ENCODE measurements around the gene SDHAF1. TPM values are rescaled to one million over a fixed set of nuclear protein-coding genes. Genes with fewer than 3 reads are reported as not detected.
A peak's percentile ranks its signal among the peaks of the same experiment; 100 is the strongest.
"Not testable (repeated sequence)": the region's sequence is repeated elsewhere in the genome, so short reads cannot be mapped to it uniquely, and the experiment has no call there.

The SDHAF1 gene
- total RNA-seq, 3 donors from 2014 or later = 27.3 to 29.7 (median 28.0) TPM

DNA sequence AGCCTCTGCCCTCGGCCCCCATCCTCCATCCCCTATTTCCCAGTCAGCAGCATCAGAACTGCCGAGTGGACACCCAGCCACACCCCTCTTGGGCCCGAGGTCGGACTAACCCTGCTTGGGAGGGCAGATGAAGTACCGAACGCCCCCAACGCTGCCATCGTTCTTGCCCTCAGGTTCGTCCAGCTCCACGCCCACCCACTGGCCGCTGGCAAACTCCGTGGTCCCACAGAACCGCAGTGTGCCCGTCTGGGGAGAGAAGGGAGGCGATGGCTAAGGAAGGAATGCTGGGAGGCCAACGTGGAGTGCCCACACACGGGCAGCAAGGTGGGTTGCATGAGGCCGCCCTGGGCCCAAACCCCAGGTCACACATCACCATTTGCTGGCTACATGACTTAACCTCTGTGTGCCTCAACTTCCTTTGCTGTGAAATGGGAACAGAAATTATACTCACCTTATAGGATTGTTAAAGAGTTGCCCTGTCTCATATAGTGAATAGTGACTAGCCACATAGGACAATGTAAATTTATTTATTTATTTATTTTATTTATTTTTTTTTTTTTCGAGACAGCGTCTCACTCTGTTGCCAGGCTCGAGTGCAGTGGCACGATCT, 24.2 kb downstream of the SDHAF1 start:
- Mint-ChIP-seq H3K9me3 (no peaks in the 10 kb centered on the region), H3K27me3 (ENCODE audit: low read depth) (no peaks in the 10 kb centered on the region), H3K36me3 (ENCODE audit: insufficient read depth) (peaks cover 12% of the 10 kb centered on the region), H3K4me1 (ENCODE audit: low read depth) (peaks cover 13% of the 10 kb centered on the region), H3K4me3 (no peak overlapping the region)
- DNase-seq (no peak), ATAC-seq (no peak)

DNA sequence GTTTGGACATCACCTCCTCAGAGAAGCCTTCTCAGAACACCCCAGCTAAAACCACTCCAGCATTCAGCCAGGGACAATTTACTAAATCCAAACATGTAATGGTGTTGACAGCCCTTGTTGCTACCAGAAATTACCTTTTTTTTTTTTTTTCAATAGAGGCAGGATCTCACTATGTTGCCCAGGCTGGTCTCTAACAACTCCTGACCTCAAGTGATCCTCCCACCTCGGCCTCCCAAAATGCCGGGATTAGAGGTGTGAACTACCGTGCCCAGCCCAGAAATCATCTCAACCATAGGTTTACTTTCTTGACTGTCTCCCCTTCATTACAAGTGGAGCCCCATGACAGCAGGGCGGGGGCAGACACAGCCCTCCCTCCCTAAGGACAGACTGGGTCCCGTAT, 28.4 kb downstream of the SDHAF1 start:
- no peak for DNase-seq
- ATAC-seq = no peak
- Mint-ChIP-seq H3K9me3 (no peaks in the 10 kb centered on the region), H3K4me1 (ENCODE audit: low read depth) (no peaks in the 10 kb centered on the region), H3K27me3 (ENCODE audit: low read depth) (no peaks in the 10 kb centered on the region), H3K4me3 (no peak overlapping the region), H3K36me3 (ENCODE audit: insufficient read depth) (peaks cover 12% of the 10 kb centered on the region)

DNA sequence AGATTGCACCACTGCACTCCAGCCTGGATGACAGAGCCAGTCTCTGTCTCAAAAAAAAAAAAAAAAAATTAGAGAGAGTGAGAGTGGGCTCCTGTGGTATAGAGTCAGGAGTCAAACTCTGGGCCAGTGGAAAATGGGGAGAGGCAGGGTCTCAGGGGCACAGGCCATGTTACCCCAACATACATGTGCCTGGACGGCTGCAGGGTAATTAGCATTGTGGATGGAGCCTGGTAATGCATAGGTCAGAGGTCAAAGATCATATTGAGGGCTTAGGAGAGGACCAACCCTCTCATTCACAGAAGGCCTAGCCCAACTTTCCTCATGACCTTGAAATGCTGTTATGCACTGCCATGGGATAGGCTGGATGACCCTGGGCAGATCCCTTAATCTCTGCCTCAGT, 30.6 kb downstream of the SDHAF1 start:
- no peak for ATAC-seq
- H3K4me1 Mint-ChIP-seq (ENCODE audit: low read depth) = no peaks in the 10 kb centered on the region
- H3K9me3 Mint-ChIP-seq = no peaks in the 10 kb centered on the region
- no peak overlapping the region for H3K4me3 Mint-ChIP-seq
- no peaks in the 10 kb centered on the region for H3K27me3 Mint-ChIP-seq (ENCODE audit: low read depth)
- DNase-seq = no peak
- peaks cover 16% of the 10 kb centered on the region for H3K36me3 Mint-ChIP-seq (ENCODE audit: insufficient read depth)

DNA sequence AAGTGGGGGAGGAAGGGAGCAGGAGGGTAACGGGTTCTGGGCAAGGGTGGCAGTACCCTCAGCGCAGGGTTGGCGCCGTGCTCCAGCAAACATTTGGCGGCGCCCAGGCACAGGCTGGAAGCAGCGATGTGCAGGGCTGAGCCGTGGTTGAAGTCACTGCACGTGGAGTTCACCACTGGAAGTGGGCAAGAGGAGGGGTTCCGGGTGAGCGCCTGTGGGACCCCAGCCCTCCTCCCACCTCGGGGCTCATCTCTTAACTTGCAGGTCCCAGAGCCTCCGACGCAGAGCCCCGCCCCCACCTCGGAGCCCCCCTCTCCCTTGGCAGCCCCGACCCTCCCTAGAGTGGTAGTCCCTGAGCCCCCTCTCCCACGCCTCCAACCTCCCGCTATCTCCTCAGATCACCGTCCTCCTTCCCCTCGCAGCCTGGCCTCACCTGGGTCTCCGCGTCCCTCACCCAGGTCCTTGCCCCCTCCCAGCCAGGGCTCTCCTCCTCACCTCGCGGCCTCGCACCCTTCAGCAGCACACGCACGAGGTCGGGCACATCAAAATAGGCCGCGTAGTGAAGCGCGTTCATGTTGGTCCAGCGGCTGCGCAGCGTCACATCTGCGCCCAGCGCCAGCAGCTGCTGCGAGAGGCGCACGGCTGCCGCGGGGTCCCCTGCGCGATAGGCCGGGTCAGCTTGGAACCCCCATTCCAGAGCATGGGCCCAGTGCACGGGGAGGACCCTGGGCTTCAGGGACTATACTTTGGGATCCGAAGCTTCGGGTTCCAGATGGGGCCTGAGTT, 31.3 kb downstream of the SDHAF1 start:
- peaks cover 19% of the 10 kb centered on the region for H3K36me3 Mint-ChIP-seq (ENCODE audit: insufficient read depth)
- ATAC-seq = no peak
- no peak overlapping the region for H3K4me3 Mint-ChIP-seq
- H3K27me3 Mint-ChIP-seq (ENCODE audit: low read depth) = no peaks in the 10 kb centered on the region
- no peak for DNase-seq
- H3K4me1 Mint-ChIP-seq (ENCODE audit: low read depth) = no peaks in the 10 kb centered on the region
- H3K9me3 Mint-ChIP-seq = no peaks in the 10 kb centered on the region

DNA sequence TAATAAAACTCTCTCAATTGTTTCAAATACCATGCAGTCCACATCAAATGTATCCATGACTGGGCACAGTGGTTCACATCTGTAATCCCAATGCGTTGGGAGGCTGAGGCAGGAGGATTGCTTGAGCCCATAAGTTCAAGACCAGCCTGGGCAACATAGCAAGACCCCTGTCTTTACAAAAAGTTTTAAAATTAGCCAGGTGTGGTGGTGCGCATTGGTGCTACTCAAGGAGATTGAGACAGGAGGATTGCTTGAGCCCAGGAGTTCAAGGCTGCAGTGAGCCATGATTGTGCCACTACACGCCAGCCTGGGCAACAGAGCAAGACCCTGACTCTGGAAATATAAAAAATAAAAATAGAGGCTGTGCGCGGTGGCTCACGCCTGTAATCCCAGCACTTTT, 32.7 kb downstream of the SDHAF1 start:
- Mint-ChIP-seq H3K4me1 (ENCODE audit: low read depth) (peaks cover 2% of the 10 kb centered on the region), H3K36me3 (ENCODE audit: insufficient read depth) (peaks cover 19% of the 10 kb centered on the region), H3K9me3 (no peaks in the 10 kb centered on the region), H3K4me3 (no peak overlapping the region), H3K27me3 (ENCODE audit: low read depth) (peaks cover 2% of the 10 kb centered on the region)
- ATAC-seq = no peak
- DNase-seq = no peak

DNA sequence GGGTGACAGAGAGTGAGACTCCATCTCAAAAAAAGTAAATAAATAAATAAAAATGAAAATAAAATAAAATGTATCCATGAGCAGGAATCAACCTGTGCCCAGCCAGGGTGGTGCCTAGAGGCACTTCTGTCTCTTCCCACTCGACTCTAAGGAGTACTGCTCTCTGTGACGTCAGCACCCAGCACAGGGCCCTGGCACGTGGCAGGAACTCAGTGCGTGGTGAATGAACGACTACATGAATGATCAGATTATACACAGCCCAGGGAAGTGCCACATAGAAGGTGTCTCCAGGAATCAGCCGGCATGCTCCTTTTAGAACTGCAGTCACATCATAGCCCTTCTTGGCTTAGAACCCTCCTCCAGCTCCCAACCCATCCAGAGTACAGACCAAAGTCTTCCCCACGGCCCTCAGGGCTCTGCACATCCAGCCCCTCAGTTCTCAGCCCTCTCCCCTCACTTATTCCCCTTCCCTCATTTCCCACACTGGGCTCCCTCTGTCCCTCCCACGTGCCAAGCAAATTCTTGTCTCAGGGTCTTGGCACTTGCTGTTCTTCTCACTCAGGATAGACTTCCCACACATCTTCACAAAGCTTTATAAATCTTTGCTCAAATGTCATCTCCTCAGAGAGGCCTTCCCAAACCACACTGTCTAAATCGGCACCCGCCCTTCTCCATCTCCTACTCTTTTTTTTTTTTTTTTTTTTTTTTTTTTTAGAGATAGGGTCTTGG, 33.5 kb downstream of the SDHAF1 start:
- DNase-seq = no peak
- ATAC-seq = no peak
- Mint-ChIP-seq H3K4me1 (ENCODE audit: low read depth) (peaks cover 2% of the 10 kb centered on the region), H3K27me3 (ENCODE audit: low read depth) (peaks cover 2% of the 10 kb centered on the region), H3K4me3 (no peak overlapping the region), H3K36me3 (ENCODE audit: insufficient read depth) (peaks cover 14% of the 10 kb centered on the region), H3K9me3 (no peaks in the 10 kb centered on the region)

DNA sequence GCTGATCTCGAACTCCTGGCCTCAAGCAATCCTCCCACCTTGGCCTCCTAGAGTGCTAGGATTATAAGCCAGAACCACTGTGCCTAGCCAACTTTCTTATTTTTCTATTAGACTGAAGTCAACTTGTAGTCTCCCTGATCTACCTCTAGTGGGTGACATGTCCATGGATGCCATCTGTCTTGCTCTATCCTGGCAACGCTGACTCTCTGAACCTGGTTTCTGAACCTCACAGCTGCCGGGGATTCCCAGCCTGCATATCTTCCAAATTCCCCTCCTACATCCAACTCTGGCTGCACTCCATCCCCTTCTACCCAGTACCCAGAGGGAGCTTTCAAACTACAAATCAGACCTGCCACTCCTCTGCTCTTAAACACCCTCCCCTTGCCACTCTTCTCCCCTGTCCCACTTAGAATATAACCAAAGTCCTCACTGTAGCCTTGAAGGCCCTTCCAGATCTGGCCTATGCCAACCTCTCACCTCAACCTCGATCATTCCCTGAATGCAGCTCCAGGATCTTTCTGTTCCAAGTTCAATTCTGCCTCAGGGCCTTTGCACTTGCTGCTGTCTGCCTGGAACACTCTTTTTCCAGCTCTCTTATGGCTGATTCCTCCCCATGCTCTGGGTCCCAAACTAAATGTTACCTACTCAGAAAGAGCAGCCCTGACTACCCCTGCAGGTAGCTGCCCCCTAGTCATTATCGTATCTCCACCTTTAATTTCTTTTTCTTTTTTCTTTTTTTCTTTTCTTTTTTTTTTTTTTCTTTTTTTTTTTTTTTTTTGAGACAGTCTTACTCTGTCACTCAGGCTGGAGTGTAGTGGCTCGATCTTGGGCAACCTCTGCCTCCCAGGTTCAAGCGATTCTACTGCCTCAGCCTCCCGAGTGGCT, 35.5 kb downstream of the SDHAF1 start:
- Mint-ChIP-seq H3K27me3 (ENCODE audit: low read depth) (peaks cover 2% of the 10 kb centered on the region), H3K4me3 (no peak overlapping the region), H3K4me1 (ENCODE audit: low read depth) (peaks cover 10% of the 10 kb centered on the region), H3K36me3 (ENCODE audit: insufficient read depth) (peaks cover 13% of the 10 kb centered on the region), H3K9me3 (no peaks in the 10 kb centered on the region)
- DNase-seq (no peak), ATAC-seq (no peak)

DNA sequence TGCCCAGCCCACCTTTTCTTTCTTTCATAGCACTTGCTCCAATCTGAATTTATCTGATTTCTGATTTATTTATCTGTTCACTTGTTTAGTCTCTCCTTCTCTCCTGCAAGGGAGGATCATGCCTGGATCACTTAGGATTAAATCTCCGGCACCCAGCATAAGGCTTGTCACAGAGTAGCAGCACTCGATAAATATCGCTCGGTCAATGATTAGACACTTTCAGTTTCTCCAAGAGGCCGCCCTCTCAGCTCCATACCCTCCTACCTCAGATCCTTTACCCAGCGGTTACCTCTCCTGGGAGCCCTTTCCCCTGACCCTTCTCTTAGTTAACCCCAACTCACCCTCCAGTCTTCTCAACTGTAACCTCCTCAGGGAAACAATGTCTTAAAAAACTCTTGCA, 36.3 kb downstream of the SDHAF1 start:
- Mint-ChIP-seq H3K27me3 (ENCODE audit: low read depth) (peaks cover 2% of the 10 kb centered on the region), H3K4me1 (ENCODE audit: low read depth) (peaks cover 16% of the 10 kb centered on the region), H3K4me3 (no peak overlapping the region), H3K9me3 (no peaks in the 10 kb centered on the region), H3K36me3 (ENCODE audit: insufficient read depth) (peaks cover 14% of the 10 kb centered on the region)
- ATAC-seq = no peak
- DNase-seq = no peak

DNA sequence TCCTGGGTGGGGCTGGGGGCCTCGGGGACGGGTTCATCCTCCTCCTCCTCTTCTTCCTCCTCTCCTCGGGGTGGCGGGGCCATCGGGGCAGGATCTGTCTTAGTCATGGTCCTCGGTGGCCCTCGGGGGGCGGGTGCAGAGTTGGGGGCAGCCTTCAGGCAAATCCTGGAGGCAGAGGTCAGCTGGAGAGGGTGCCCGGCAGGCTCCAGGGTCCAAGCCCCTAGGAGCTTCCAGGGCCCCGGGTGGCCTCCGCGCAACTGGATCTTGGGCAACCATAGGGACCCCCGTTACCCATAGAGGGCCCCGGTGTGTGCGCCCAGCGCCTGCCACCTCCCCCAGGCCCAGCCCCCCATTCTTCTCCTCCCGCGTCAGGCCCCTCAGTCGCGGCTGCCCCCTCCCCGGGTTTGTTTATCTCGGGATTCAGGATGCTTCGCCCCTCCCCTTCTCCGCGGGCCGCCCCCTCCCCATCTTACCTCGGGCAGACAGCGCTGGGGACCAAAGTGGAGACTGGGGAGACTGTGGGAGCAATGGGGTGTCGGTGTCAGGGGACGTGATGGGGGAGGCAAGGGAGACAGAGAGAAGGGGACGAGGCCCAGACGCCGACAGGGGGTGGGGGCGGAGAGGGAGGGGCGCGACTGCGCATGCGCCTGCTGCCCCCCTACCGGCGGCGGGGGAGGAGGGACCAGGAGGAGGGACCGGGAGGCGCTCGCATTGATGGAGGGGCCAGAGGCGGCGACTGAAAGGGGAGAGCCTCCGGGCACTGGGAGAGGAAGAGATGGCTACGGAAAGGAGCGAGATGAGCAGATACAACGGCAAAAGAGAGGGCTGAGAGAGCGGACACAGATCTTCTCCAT, 37.5 kb downstream of the SDHAF1 start, which contains the start of gene CLIP3:
TSS of gene CLIP3 (minus strand) at position 623 of the 854 bp plus-strand sequence. CDS start at position 107, 516 bp downstream.
- Mint-ChIP-seq H3K9me3 (no peaks in the 10 kb centered on the region), H3K27me3 (ENCODE audit: low read depth) (peaks cover 2% of the 10 kb centered on the region), H3K4me1 (ENCODE audit: low read depth) (peaks cover 25% of the 10 kb centered on the region), H3K4me3 (peak within 1 kb of the TSS; percentile 31), H3K36me3 (ENCODE audit: insufficient read depth) (peaks cover 14% of the 10 kb centered on the region)
- DNase-seq = peak; percentile 53
- ATAC-seq = peak; percentile 73 to 78

DNA sequence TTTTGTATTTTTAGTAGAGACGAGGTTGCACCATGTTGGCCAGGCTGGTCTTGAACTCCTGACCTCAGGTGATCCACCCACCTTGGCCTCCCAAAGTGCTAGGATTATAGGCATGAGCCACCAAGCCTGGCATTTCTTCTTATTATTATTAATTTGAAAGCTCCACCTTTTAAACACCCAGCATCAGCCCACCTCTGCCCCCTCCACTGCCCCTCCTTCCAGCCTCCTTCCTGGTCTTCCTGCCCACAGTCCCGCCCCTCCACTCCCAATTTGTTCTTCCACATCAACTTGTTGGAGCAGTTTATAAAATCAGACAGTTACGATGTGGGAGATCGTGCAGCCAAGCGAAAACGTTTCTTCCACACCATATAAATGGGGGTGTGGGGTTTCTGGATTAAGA, 45.5 kb downstream of the SDHAF1 start:
- Mint-ChIP-seq H3K27me3 (ENCODE audit: low read depth) (no peaks in the 10 kb centered on the region), H3K4me1 (ENCODE audit: low read depth) (peaks cover 15% of the 10 kb centered on the region), H3K4me3 (no peak overlapping the region), H3K36me3 (ENCODE audit: insufficient read depth) (peaks cover 3% of the 10 kb centered on the region), H3K9me3 (no peaks in the 10 kb centered on the region)
- ATAC-seq (no peak), DNase-seq (no peak)

DNA sequence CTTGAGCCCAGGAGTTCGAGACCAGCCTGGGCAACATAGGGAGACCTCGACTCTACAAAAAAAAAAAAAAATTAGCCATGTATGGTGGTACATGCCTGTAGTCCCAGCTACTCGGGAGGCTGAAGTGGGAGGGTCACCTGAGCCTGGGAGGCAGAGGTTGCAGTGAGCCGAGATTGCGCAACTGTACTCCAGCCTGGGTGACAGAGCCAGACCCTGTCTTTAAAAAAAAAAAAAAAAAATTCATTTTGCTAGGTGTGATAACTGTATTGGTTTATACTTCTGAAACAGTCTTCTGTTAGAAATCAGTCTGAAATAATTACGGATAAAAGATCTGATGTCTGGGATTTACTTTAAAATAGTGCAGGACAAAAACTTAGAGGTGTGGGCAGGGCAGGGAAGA, 46.1 kb downstream of the SDHAF1 start:
- H3K27me3 Mint-ChIP-seq (ENCODE audit: low read depth); H3K4me3 Mint-ChIP-seq; H3K4me1 Mint-ChIP-seq (ENCODE audit: low read depth); H3K36me3 Mint-ChIP-seq (ENCODE audit: insufficient read depth); DNase-seq; ATAC-seq; H3K9me3 Mint-ChIP-seq: not testable (repeated sequence)

DNA sequence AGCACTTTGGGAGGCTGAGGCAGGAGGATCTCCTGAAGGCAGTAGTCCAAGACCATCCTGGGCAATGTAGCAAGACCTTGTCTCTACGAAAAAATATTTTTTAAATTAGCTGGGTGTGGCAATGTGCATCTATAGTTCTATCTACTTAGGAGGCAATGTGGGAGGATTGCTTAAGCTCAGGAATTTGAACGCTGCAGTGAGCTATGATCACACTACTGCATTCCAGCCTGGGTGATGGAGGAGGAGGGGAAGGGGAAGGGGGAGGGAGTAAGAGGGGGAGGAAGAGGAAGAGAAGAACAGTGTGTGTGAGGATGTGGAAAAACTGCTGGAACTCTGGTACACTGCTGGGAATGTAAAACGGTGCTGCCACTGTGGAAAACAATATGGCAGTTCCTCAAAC, 46.8 kb downstream of the SDHAF1 start:
- Mint-ChIP-seq H3K27me3 (ENCODE audit: low read depth) (no peaks in the 10 kb centered on the region), H3K4me3 (no peak overlapping the region), H3K4me1 (ENCODE audit: low read depth) (peaks cover 6% of the 10 kb centered on the region), H3K36me3 (ENCODE audit: insufficient read depth) (peaks cover 9% of the 10 kb centered on the region), H3K9me3 (no peaks in the 10 kb centered on the region)
- DNase-seq (no peak), ATAC-seq (no peak)

DNA sequence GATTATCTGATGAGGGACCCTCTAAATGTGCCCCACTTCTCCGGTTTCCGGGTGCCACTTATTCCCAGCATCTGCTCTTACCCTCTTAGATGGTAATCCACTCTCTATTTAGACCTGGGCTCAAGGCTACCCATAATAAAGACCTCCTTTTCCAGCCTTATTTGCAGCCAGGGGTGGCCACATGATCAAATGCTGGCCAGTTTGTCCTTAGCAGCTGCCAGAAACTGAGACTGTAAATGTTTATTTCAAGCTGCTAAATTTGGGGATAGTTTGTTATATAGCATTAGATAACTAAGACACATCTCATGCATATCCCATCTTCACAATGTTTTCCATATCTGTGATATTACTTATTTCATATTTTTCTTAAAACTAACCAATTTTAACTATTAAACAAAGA, 49.0 kb downstream of the SDHAF1 start:
- H3K4me3 Mint-ChIP-seq = no peak overlapping the region
- ATAC-seq = no peak
- peaks cover 9% of the 10 kb centered on the region for H3K36me3 Mint-ChIP-seq (ENCODE audit: insufficient read depth)
- DNase-seq = no peak
- no peaks in the 10 kb centered on the region for H3K27me3 Mint-ChIP-seq (ENCODE audit: low read depth)
- H3K9me3 Mint-ChIP-seq = no peaks in the 10 kb centered on the region
- H3K4me1 Mint-ChIP-seq (ENCODE audit: low read depth) = no peaks in the 10 kb centered on the region
